GM18907 (cell line): ENCODE measurements around the gene ZC3H10.
"Not testable (repeated sequence)": the region's sequence is repeated elsewhere in the genome, so short reads cannot be mapped to it uniquely, and the experiment has no call there.

ENCODE experiments used
- ATAC-seq: cut with Tn5 transposase; IDR thresholded peaks from one replicate; pipeline ENCODE4 v1.9.1; 2021; ENCODE audit warnings: mild to moderate bottlenecking, moderate library complexity; ENCODE audit not compliant: unreplicated experiment

Gene ZC3H10

GRCh38 chr12:56152756-56153677 lies 35.0 kb downstream of the ZC3H10 start:
- ATAC-seq, result no peak

- no peak for ATAC-seq
Observed at GRCh38 chr12:56153678-56154065, 35.6 kb downstream of the ZC3H10 start.

DNA sequence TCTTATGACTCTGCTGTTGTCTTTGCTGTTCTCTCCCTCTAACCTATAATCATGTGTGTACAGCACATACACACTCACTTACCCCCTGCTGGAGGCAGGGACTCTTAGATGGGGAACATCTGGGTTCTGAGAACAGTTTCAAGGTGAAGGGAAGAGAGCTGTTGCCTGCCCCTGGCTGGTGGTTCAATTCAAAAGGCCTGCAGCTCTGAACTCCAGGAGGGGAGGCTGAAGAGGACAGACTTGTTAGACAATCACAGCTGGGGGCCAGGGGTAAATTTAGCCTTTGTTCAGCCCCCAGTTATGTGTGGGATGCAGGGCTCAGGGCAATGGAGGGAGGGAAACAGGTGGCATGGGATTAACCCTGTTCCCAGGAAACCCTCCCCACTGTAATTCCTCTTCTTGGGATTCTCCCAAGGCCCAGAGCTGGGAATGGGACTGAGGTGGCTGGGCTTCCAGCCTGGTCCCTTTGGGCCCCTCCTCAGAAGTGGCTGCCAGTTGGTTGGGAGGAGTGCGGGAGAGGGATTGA lies 36.2 kb downstream of the ZC3H10 start:
- ATAC-seq, result no peak

DNA sequence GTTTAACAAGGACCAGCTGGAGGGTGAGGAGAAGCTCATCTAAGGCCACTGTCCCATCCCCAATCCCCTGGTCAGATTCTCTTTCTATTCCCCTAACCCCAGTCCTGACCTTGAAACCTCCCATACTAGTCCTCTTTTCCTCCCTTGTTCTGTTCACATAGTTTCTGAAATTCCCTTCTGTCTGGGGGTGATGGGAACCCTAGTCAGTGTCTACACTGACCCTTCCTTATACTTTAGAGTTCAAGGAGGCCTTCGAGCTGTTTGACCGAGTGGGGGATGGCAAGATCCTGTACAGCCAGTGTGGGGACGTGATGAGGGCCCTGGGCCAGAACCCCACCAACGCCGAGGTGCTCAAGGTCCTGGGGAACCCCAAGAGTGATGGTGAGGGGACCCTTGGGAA lies 36.8 kb downstream of the ZC3H10 start:
- ATAC-seq, result no peak

DNA sequence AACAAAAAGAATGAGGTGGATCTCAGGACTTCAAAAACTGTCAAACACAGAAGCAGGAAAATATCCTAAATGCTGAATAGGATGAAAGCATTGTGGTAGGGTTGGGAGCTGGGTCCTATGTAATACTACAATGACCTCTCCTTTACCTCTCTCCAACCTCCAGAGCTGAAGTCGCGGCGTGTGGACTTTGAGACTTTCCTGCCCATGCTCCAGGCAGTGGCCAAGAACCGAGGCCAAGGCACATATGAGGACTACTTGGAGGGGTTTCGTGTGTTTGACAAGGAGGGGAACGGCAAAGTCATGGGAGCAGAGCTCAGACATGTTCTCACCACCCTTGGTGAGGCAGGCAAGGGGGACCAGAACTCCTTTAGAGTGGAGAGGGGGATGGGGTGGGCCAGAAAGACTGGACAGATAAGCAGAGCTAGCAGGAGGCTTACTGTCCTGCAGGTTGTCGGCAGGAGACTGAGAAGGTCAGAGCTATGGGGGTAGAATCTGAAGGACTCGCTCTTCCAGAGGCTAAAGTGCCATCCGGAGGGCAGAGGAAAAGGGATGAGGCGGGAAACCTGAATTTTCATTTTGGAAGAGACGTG lies 37.3 kb downstream of the ZC3H10 start:
- ATAC-seq, result no peak

DNA sequence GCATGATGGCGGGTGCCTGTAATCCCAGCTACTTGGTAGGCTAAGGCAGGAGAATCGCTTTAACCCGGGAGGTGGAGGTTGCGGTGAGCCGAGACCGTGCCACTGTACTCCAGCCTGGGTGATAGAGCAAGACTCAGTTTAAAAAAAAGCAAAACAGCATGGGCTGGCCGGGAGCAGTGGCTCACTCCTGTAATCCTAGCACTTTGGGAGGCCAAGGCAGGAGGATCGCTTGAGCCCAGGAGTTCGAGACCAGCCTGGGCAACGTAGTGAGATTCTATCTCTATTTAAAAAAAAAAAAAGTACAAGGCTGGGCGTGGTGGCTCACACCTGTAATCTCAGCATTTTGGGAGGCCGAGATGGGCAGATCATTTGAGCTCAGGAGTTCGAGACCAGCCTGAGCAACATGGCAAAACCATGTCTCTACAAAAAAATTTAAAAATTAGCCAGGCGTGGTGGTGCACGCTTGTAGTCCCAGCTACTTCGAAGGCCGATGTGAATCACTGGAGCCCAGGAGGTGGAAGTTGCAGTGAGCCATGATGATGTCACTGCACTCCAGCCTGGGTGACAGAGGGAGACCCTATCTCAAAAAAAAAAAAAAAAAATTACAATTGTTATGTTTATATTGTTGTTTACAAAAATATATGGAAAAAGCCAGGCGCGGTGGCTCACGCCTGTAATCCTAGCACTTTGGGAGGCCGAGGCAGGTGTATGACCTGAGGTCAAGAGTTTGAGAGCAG lies 38.6 kb downstream of the ZC3H10 start:
- not testable (repeated sequence) for ATAC-seq

DNA sequence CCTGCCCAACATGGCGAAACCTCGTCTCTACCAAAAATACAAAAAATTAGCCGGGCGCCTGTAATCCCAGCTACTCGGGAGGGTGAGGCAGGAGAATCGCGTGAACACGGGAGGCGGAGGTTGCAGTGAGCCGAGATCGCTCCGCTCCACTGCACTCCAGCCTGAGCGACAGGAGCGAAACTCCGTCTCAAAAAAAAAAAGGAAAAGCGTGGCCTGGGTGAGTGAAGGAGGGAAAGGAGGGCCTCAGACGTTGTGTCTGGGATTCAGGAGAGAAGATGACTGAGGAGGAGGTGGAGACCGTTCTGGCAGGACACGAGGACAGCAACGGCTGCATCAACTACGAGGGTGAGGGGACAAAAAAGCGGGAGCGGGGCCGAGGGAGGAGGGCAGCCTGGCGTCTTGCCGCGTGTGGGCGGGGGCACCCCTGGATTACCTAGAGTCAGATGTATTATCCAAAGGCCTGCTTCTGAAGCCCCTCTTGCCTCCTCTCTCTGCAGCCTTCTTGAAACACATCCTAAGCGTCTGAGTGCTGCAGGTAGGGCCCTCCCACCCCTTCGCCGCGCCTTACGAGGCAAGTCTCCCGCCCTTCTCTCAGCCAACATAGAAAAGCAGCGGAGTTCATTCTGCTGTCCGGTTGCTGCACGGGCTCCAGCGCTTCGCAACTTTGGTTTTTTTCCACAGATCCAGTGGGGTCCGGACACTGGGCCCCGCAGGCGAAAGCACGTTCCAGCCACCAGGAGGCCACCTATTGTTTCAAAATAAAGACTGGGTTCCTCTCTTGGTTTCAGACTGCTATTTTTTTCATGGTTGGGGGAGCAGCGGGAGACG lies 39.3 kb downstream of the ZC3H10 start:
- ATAC-seq, result peak; percentile 30

DNA sequence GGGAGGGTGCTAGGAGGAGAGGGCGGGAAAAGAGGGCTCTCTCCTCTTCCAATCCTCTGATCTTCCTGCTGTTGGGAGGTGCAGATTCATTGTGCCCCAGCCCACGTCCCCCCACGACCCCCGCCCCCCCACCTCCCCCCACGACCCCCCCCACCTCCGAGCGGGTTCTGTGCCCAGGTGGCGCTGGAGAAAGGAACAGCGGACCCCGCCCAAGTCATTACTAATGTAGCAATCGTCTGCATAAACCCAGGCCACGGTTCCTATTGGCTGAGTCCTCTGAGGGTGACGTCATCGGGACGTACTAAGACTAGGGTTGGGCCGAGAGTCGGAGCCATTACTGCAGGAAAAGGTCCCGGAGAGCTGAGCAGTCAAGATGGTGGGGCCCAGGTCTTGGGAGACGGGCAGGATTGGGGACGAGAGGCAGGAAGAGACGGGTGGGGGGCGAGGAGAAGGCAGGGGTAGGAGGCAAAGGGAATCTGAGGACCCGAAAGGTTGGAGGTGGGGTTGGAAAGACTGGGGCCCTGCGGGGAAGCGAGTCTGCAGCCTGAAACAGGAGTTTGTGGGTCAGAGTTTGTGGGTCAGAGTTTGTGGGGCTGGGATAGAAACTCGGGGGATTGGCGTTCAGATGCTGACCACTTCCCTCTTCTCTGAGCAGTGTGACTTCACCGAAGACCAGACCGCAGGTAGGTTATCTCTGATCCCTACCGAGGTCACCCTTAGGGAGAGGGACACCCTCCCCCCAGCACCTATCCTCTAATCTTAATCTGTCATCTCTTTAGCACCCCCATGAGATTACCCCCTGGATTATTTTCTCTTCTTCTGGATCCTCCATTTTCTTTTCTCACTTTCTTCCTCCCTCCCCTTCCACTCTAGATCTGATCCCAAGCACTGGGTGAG lies 40.2 kb downstream of the ZC3H10 start, which contains the start of gene MYL6:
Gene MYL6, plus strand, starts transcription at position 331 of the 897 bp plus-strand sequence. Its CDS starts 43 bp downstream, at position 374.
- peak; percentile 76 for ATAC-seq

- no peak for ATAC-seq
Observed at GRCh38 chr12:56158926-56159461, 40.9 kb downstream of the ZC3H10 start.

- no peak for ATAC-seq
Observed at GRCh38 chr12:56159482-56160192, 41.6 kb downstream of the ZC3H10 start.

DNA sequence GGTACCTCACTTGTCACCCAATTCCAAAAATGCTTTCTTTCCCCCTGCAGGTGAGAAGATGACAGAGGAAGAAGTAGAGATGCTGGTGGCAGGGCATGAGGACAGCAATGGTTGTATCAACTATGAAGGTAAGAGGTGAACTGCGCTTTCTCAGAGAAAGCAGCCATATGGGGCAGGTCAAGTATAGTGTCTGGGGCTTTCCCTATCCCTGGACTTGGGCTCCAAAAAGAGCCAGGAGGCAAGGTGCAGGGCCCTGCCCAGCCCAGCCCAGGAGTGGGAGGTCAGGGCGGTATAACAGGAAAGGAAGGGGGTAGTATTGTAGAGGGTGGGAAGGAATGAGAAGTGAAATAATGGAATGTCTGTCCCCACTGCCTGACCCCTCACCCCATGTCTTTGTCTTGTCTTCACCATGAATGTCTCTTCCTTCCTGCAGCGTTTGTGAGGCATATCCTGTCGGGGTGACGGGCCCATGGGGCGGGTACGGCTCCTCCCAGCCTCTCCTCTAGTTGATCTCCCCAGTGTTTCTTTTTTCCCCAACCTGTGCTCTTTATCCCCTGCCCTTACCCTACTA lies 42.2 kb downstream of the ZC3H10 start:
- no peak for ATAC-seq

DNA sequence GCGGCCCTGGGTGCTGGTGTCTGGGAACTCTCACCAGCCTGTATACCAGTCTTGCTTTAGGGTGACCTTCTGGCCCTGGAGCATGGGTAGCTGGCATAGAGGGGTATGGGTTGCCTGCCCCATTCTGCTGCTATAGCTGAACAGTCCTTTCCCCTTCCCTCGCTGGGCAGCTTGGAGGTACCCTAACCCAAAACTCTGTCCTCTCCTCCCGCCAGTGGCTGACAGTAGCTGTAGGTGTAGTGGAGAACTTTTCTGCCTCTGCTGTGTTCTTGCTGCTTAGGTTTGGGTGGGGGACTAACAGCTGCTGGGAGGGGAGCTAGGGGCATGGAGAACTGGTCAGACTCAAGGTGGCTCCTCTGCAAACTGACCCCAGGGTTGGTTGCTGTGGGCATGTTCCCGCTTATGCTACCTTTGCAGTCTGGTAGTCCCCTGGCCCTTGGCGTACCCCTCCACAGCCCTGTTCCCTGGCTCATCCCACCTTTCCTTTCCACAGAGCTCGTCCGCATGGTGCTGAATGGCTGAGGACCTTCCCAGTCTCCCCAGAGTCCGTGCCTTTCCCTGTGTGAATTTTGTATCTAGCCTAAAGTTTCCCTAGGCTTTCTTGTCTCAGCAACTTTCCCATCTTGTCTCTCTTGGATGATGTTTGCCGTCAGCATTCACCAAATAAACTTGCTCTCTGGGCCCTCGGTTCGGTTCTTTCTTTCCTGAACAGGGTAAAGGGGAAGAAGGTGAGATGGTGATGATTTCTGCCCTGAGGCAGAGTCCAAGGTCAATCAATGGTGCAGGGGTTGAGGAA lies 43.0 kb downstream of the ZC3H10 start:
- ATAC-seq, result no peak

GRCh38 chr12:56161690-56162351 lies 43.8 kb downstream of the ZC3H10 start:
- ATAC-seq, result no peak

- ATAC-seq, result no peak
Observed at GRCh38 chr12:56162468-56163290, 44.6 kb downstream of the ZC3H10 start.

GRCh38 chr12:56163533-56164344 lies 45.7 kb downstream of the ZC3H10 start:
- ATAC-seq, result no peak
